Bone marrow (tissue), 2 donors: ENCODE data around the gene ZMYND8.
A peak's percentile ranks its signal among the peaks of the same experiment; 100 is the strongest.

ENCODE experiments used
- DNase-seq, 2 donors: peaks; one replicate each; lab custom pipeline; 2025; lab: John Stamatoyannopoulos, UW

Gene ZMYND8

GRCh38 chr20:47353692-47354463 lies 2.6 kb downstream of the ZMYND8 start:
- DNase-seq, result no peak

- DNase-seq, result no peak
Measured at GRCh38 chr20:47353239-47353691, 3.2 kb downstream of the ZMYND8 start.

GRCh38 chr20:47352332-47353238 lies 3.9 kb downstream of the ZMYND8 start:
- no peak for DNase-seq

GRCh38 chr20:47351643-47352331 lies 4.7 kb downstream of the ZMYND8 start:
- no peak for DNase-seq

- DNase-seq, result no peak
Measured at GRCh38 chr20:47350691-47351545, 5.6 kb downstream of the ZMYND8 start.

- DNase-seq, result peak in 1 of 2 donors; percentile 64
Measured at GRCh38 chr20:47350181-47350550, 6.3 kb downstream of the ZMYND8 start.

- DNase-seq, result no peak
Measured at GRCh38 chr20:47349365-47350180, 6.9 kb downstream of the ZMYND8 start.

GRCh38 chr20:47348539-47349142 lies 7.9 kb downstream of the ZMYND8 start:
- peak in 1 of 2 donors; percentile 32 for DNase-seq

- no peak for DNase-seq
Measured at GRCh38 chr20:47347661-47348435, 8.7 kb downstream of the ZMYND8 start.

GRCh38 chr20:47346172-47346571 lies 10.3 kb downstream of the ZMYND8 start:
- no peak for DNase-seq

- no peak for DNase-seq
Measured at GRCh38 chr20:47345214-47345613, 11.3 kb downstream of the ZMYND8 start.

- no peak for DNase-seq
Measured at GRCh38 chr20:47343007-47343472, 13.5 kb downstream of the ZMYND8 start.

GRCh38 chr20:47338131-47338628 lies 18.3 kb downstream of the ZMYND8 start:
- DNase-seq, result no peak

GRCh38 chr20:47337413-47337812 lies 19.1 kb downstream of the ZMYND8 start:
- no peak for DNase-seq

GRCh38 chr20:47336129-47336754 lies 20.3 kb downstream of the ZMYND8 start:
- DNase-seq, result no peak

- no peak for DNase-seq
Measured at GRCh38 chr20:47335251-47336128, 21.0 kb downstream of the ZMYND8 start.

GRCh38 chr20:47334022-47334551 lies 22.4 kb downstream of the ZMYND8 start:
- DNase-seq, result peak in 1 of 2 donors; percentile 77
